Measurements from ENCODE around the gene BBS9.

Gene BBS9

GRCh38 chr7:33287738-33288137 lies 158.4 kb downstream of the BBS9 start:
- Histone ChIP-seq H3K36me3 (ENCODE audit: insufficient read depth, low read length) (no peaks in the 10 kb centered on the region), H3K27me3 (ENCODE audit: insufficient read depth, low read length, poor library complexity, severe bottlenecking) (no peaks in the 10 kb centered on the region), H3F3A (ENCODE audit: low read depth) (no peaks in the 10 kb centered on the region), H3K4me2 (ENCODE audit: low read depth, low read length, poor library complexity, severe bottlenecking) (no peak overlapping the region), H3K9me3 (ENCODE audit: insufficient read depth, low read depth, low read length) (peaks cover 10% of the 10 kb centered on the region; the same call in 1 of the 2 replicates), H2AFZ (ENCODE audit: low read length) (no peak overlapping the region), H3K4me3 (ENCODE audit: low read length, poor library complexity, severe bottlenecking) (no peak overlapping the region), H3K9ac (ENCODE audit: low read depth, low read length, poor library complexity, severe bottlenecking) (no peak overlapping the region), H4K20me1 (ENCODE audit: insufficient read depth, low read length, poor library complexity, severe bottlenecking) (no peaks in the 10 kb centered on the region), H3K79me2 (ENCODE audit: insufficient read depth, low read length) (no peaks in the 10 kb centered on the region), H3K4me1 (ENCODE audit: insufficient read depth, low read length, poor library complexity, severe bottlenecking) (no peaks in the 10 kb centered on the region), H3K9me2 (replicated peaks; ENCODE audit: low read depth, low read length) (no peaks in the 10 kb centered on the region)
- TF ChIP-seq CTCF (conservative IDR thresholded peaks at IDR 0.05; ENCODE audit: low read length): no peak

- no peaks in the 10 kb centered on the region for H3K27me3 ChIP-seq (ENCODE audit: insufficient read depth, low read length, poor library complexity, severe bottlenecking)
- H4K20me1 ChIP-seq (ENCODE audit: insufficient read depth, low read length, poor library complexity, severe bottlenecking): no peaks in the 10 kb centered on the region
- no peaks in the 10 kb centered on the region for H3K9me2 ChIP-seq (replicated peaks; ENCODE audit: low read depth, low read length)
- no peaks in the 10 kb centered on the region for H3K79me2 ChIP-seq (ENCODE audit: insufficient read depth, low read length)
- no peak for TF ChIP-seq EZH2phosphoT487 (IDR thresholded peaks at IDR 0.05; ENCODE audit: borderline replicate concordance)
- no peak for TF ChIP-seq CTCF (conservative IDR thresholded peaks at IDR 0.05; ENCODE audit: low read length)
- H3K4me3 ChIP-seq (ENCODE audit: low read length, poor library complexity, severe bottlenecking): no peak overlapping the region
- no peaks in the 10 kb centered on the region for H3K36me3 ChIP-seq (ENCODE audit: insufficient read depth, low read length)
- no peak overlapping the region for H2AFZ ChIP-seq (ENCODE audit: low read length)
- peaks cover 5% of the 10 kb centered on the region; the same call in 1 of the 2 replicates for H3K9me3 ChIP-seq (ENCODE audit: insufficient read depth, low read depth, low read length)
- H3K4me1 ChIP-seq (ENCODE audit: insufficient read depth, low read length, poor library complexity, severe bottlenecking): no peaks in the 10 kb centered on the region
- H3F3A ChIP-seq (ENCODE audit: low read depth): no peaks in the 10 kb centered on the region
- H3K4me2 ChIP-seq (ENCODE audit: low read depth, low read length, poor library complexity, severe bottlenecking): no peak overlapping the region
- H3K9ac ChIP-seq (ENCODE audit: low read depth, low read length, poor library complexity, severe bottlenecking): no peak overlapping the region
These were observed 169.5 kb downstream of the BBS9 start for GRCh38 chr7:33298848-33299247.

- H3K4me3 ChIP-seq (ENCODE audit: low read length, poor library complexity, severe bottlenecking): no peak overlapping the region
- H3K27me3 ChIP-seq (ENCODE audit: insufficient read depth, low read length, poor library complexity, severe bottlenecking): no peaks in the 10 kb centered on the region
- no peaks in the 10 kb centered on the region for H3K36me3 ChIP-seq (ENCODE audit: insufficient read depth, low read length)
- H3F3A ChIP-seq (ENCODE audit: low read depth): no peaks in the 10 kb centered on the region
- H3K9me3 ChIP-seq (ENCODE audit: insufficient read depth, low read depth, low read length): peaks cover 5% of the 10 kb centered on the region; the same call in 1 of the 2 replicates
- H3K9ac ChIP-seq (ENCODE audit: low read depth, low read length, poor library complexity, severe bottlenecking): no peak overlapping the region
- no peaks in the 10 kb centered on the region for H3K4me1 ChIP-seq (ENCODE audit: insufficient read depth, low read length, poor library complexity, severe bottlenecking)
- H3K79me2 ChIP-seq (ENCODE audit: insufficient read depth, low read length): no peaks in the 10 kb centered on the region
- no peaks in the 10 kb centered on the region for H4K20me1 ChIP-seq (ENCODE audit: insufficient read depth, low read length, poor library complexity, severe bottlenecking)
- H2AFZ ChIP-seq (ENCODE audit: low read length): no peak overlapping the region
- H3K4me2 ChIP-seq (ENCODE audit: low read depth, low read length, poor library complexity, severe bottlenecking): no peak overlapping the region
- TF ChIP-seq CTCF (conservative IDR thresholded peaks at IDR 0.05; ENCODE audit: low read length): no peak
- TF ChIP-seq EZH2phosphoT487 (IDR thresholded peaks at IDR 0.05; ENCODE audit: borderline replicate concordance): no peak
- H3K9me2 ChIP-seq (replicated peaks; ENCODE audit: low read depth, low read length): no peaks in the 10 kb centered on the region
These were observed 170.1 kb downstream of the BBS9 start for GRCh38 chr7:33299425-33299824.

Data from Loucy (cell line).